ENCODE results near the gene VPS41. TPM values are rescaled to one million over a fixed set of nuclear protein-coding genes. Genes with fewer than 3 reads are reported as not detected.
"Not testable (repeated sequence)": the region's sequence is repeated elsewhere in the genome, so short reads cannot be mapped to it uniquely, and the experiment has no call there.

Gene VPS41
- total RNA-seq, 1 donor from 2014 or later = 125 TPM

GRCh38 chr7:38950309-38950708 is 41.3 kb upstream of the VPS41 start:
- Mint-ChIP-seq H3K27ac (no peak overlapping the region), H3K9me3 (ENCODE audit: low read depth) (peaks cover 11% of the 10 kb centered on the region), H3K27me3 (no peaks in the 10 kb centered on the region), H3K4me1 (ENCODE audit: low read depth) (peaks cover 11% of the 10 kb centered on the region), H3K4me3 (ENCODE audit: low read depth) (no peak overlapping the region), H3K36me3 (ENCODE audit: insufficient read depth) (no peaks in the 10 kb centered on the region)
- TF ChIP-seq CTCF (IDR thresholded peaks at IDR 0.05; ENCODE audit: unreplicated experiment) = no peak
- DNase-seq (ENCODE audit: low spot score, unreplicated experiment) = no peak

GRCh38 chr7:38947541-38947940 is 38.5 kb upstream of the VPS41 start:
- not testable (repeated sequence) for DNase-seq (ENCODE audit: low spot score, unreplicated experiment); H3K4me3 Mint-ChIP-seq (ENCODE audit: low read depth); H3K27me3 Mint-ChIP-seq; H3K27ac Mint-ChIP-seq; H3K36me3 Mint-ChIP-seq (ENCODE audit: insufficient read depth); H3K4me1 Mint-ChIP-seq (ENCODE audit: low read depth)
- peaks cover 11% of the 10 kb centered on the region for H3K9me3 Mint-ChIP-seq (ENCODE audit: low read depth)

- no peak for TF ChIP-seq CTCF (IDR thresholded peaks at IDR 0.05; ENCODE audit: unreplicated experiment)
- no peak overlapping the region for H3K4me3 Mint-ChIP-seq (ENCODE audit: low read depth)
- no peak for DNase-seq (ENCODE audit: low spot score, unreplicated experiment)
- peaks cover 5% of the 10 kb centered on the region for H3K9me3 Mint-ChIP-seq (ENCODE audit: low read depth)
- no peak overlapping the region for H3K27ac Mint-ChIP-seq
- H3K36me3 Mint-ChIP-seq (ENCODE audit: insufficient read depth) = no peaks in the 10 kb centered on the region
- no peaks in the 10 kb centered on the region for H3K27me3 Mint-ChIP-seq
- H3K4me1 Mint-ChIP-seq (ENCODE audit: low read depth) = no peaks in the 10 kb centered on the region
Measured at GRCh38 chr7:38942431-38943051, 33.5 kb upstream of the VPS41 start.

GRCh38 chr7:38940774-38941173 is 31.8 kb upstream of the VPS41 start:
- H3K36me3 Mint-ChIP-seq (ENCODE audit: insufficient read depth) = no peaks in the 10 kb centered on the region
- H3K4me1 Mint-ChIP-seq (ENCODE audit: low read depth) = no peaks in the 10 kb centered on the region
- H3K4me3 Mint-ChIP-seq (ENCODE audit: low read depth) = no peak overlapping the region
- no peaks in the 10 kb centered on the region for H3K9me3 Mint-ChIP-seq (ENCODE audit: low read depth)
- no peaks in the 10 kb centered on the region for H3K27me3 Mint-ChIP-seq
- no peak overlapping the region for H3K27ac Mint-ChIP-seq
- DNase-seq (ENCODE audit: low spot score, unreplicated experiment) = no peak
- no peak for TF ChIP-seq CTCF (IDR thresholded peaks at IDR 0.05; ENCODE audit: unreplicated experiment)

GRCh38 chr7:38938589-38938988 is 29.6 kb upstream of the VPS41 start:
- no peak overlapping the region for H3K4me3 Mint-ChIP-seq (ENCODE audit: low read depth)
- DNase-seq (ENCODE audit: low spot score, unreplicated experiment) = no peak
- no peaks in the 10 kb centered on the region for H3K4me1 Mint-ChIP-seq (ENCODE audit: low read depth)
- no peaks in the 10 kb centered on the region for H3K36me3 Mint-ChIP-seq (ENCODE audit: insufficient read depth)
- no peaks in the 10 kb centered on the region for H3K9me3 Mint-ChIP-seq (ENCODE audit: low read depth)
- H3K27me3 Mint-ChIP-seq = no peaks in the 10 kb centered on the region
- H3K27ac Mint-ChIP-seq = no peak overlapping the region
- no peak for TF ChIP-seq CTCF (IDR thresholded peaks at IDR 0.05; ENCODE audit: unreplicated experiment)

GRCh38 chr7:38938001-38938485 is 29.1 kb upstream of the VPS41 start:
- H3K27ac Mint-ChIP-seq = no peak overlapping the region
- H3K36me3 Mint-ChIP-seq (ENCODE audit: insufficient read depth) = no peaks in the 10 kb centered on the region
- no peaks in the 10 kb centered on the region for H3K4me1 Mint-ChIP-seq (ENCODE audit: low read depth)
- no peak overlapping the region for H3K4me3 Mint-ChIP-seq (ENCODE audit: low read depth)
- TF ChIP-seq CTCF (IDR thresholded peaks at IDR 0.05; ENCODE audit: unreplicated experiment) = no peak
- DNase-seq (ENCODE audit: low spot score, unreplicated experiment) = no peak
- no peaks in the 10 kb centered on the region for H3K9me3 Mint-ChIP-seq (ENCODE audit: low read depth)
- H3K27me3 Mint-ChIP-seq = no peaks in the 10 kb centered on the region
